ENCODE data around the gene FBLIM1. TPM values are rescaled to one million over a fixed set of nuclear protein-coding genes. Genes with fewer than 3 reads are reported as not detected.
"Not testable (repeated sequence)": the region's sequence is repeated elsewhere in the genome, so short reads cannot be mapped to it uniquely, and the experiment has no call there.

FBLIM1 gene
- total RNA-seq, 1 donor from 2014 or later = 246 TPM

DNA sequence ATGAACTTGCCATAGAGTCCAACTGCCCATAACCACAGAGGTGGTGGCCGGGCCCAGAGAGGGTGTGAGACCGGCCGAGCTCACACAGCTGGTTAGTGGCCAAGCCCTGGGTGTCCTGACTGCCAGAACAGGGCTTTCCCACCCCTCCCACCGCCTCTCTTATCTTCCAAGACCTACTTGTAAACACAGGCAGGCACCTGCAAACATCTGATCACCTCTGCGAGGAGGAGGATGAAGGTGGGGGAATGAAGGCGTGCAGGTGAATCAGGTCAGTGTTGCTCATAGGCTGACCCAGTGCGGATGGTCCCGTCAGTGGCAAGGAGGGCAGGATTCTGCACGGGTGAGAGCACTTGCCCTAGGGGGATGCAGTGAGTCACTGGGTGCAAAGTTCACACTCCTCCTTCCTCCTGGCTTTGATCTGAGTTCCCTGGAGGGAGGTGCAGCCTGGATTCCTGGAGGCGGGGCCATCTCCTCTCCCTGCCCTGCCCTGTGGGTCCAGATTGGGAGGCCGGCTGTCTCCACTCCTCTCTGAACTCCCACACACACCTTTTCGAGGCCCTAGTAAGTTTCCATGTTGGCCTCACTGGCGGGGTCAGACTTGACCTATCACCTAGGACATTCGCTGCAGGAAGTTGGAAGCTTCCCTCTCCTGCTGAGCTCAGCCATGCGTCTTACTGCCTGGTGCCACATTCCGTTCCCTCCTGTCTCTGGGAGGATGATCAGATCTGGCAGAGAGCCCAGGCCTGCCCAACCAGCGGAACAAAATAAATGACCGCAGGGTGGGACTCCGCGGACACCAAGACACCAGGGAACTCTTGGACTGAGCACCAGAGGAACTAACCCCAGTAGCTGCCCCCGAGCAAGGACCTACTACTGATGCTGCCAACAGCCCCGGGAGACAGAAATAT is 41.6 kb downstream of the FBLIM1 start:
- TF ChIP-seq, protein P1, sequence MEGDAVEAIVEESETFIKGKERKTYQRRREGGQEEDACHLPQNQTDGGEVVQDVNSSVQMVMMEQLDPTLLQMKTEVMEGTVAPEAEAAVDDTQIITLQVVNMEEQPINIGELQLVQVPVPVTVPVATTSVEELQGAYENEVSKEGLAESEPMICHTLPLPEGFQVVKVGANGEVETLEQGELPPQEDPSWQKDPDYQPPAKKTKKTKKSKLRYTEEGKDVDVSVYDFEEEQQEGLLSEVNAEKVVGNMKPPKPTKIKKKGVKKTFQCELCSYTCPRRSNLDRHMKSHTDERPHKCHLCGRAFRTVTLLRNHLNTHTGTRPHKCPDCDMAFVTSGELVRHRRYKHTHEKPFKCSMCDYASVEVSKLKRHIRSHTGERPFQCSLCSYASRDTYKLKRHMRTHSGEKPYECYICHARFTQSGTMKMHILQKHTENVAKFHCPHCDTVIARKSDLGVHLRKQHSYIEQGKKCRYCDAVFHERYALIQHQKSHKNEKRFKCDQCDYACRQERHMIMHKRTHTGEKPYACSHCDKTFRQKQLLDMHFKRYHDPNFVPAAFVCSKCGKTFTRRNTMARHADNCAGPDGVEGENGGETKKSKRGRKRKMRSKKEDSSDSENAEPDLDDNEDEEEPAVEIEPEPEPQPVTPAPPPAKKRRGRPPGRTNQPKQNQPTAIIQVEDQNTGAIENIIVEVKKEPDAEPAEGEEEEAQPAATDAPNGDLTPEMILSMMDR (conservative IDR thresholded peaks at IDR 0.05; ENCODE audit: low read depth, low read length) = no peak
- DNase-seq (ENCODE audit: low read depth) = peak; percentile 91
- H3K4me3 ChIP-seq (ENCODE audit: low read depth, low read length) = peak overlapping the region; percentile 9

DNA sequence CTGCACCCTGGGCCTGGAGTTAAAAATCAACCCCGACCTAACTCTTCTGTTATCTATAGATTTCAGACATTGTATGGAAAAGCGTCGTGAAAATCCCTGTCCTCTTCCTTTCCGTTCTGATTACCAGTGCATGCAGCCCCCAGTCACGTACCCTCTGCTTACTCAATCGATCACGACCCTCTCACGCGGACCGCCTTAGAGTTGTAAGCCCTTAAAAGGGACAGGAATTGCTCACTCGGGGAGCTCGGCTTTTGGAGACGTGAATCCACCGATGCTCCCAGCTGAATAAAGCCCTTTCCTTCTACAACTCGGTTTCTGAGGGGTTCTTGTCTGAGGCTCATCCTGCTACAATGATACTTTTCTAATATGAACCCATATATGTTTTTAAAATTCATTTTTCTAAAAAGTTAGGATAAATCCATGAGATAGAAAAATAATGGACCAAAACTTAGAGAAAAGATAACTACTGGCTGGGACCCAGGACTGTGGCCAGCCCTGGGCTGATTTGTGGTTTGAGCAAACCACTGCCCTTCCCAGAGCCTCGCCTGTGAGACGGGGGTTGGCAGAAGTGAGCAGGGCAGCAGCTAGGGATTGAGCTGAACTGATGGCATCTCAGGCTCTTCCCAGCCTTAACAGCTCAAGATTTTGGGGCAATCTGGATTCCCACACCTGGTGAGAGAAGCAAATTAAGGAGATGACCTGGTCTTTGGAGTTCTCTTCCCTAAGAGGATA is 43.8 kb downstream of the FBLIM1 start:
- no peak for DNase-seq (ENCODE audit: low read depth)
- TF ChIP-seq, protein P1 (conservative IDR thresholded peaks at IDR 0.05; ENCODE audit: low read depth, low read length) = no peak
- H3K4me3 ChIP-seq (ENCODE audit: low read depth, low read length) = no peak overlapping the region

DNA sequence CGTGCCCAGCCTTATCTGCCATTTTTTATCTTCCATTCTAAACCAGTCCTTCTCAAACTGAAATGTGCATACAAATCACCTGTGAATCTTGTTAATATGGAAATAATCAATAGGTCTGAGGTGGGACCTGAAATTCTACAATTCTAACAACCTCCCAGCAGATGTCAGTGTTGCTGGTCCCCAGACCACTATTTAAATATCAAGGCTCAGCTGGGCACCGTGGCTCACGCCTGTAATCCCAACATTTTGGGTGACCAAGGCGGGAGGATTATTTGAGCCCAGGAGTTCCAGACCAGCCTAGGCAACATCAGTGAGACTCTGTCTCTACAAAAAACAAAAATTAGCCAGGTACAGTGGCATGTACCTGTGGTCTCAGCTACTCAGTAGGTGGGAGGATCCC is 44.8 kb downstream of the FBLIM1 start:
- DNase-seq (ENCODE audit: low read depth) = no peak
- no peak overlapping the region for H3K4me3 ChIP-seq (ENCODE audit: low read depth, low read length)
- TF ChIP-seq, protein P1 (conservative IDR thresholded peaks at IDR 0.05; ENCODE audit: low read depth, low read length) = peak; percentile 57

DNA sequence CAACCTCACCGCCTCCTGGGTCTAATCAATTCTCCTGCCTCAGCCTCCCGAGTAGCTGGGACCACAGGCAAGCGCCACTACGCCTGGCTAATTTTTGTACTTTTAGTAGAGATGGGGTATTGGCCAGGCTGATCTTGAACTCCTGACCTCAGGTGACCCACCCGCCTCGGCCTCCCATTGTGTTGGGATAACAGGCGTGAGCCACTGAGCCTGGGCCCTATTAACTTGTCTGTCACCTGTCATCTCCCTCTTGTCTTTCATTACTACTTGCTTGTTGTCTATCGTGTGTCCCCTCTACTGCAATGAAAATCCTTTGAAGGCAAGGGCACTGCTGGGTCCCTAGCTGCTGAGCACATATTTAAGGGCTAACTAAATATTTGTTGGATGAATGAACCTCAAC is 45.5 kb downstream of the FBLIM1 start:
- DNase-seq (ENCODE audit: low read depth) = no peak
- no peak overlapping the region for H3K4me3 ChIP-seq (ENCODE audit: low read depth, low read length)
- TF ChIP-seq, protein P1 (conservative IDR thresholded peaks at IDR 0.05; ENCODE audit: low read depth, low read length) = no peak

DNA sequence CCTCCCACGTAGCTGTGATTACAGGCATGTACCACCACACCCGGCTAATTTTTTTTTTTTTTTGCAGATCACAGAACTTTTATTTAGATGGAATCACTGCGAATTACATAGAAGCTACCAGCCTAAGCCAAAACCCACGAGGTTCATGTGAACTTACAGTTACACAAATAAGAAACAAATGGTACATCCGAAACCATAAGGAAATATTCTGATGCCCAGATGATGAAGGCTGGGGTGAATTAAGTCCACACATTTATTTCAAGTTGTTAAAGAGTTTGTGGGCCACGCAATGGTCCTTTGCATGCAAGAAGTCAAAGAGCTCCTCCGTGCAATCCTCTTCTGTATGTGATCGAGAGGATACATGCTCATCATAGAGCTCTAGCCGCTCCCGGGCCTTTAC is 48.5 kb downstream of the FBLIM1 start:
- TF ChIP-seq, protein P1 (conservative IDR thresholded peaks at IDR 0.05; ENCODE audit: low read depth, low read length) = no peak
- no peak overlapping the region for H3K4me3 ChIP-seq (ENCODE audit: low read depth, low read length)
- DNase-seq (ENCODE audit: low read depth) = no peak

DNA sequence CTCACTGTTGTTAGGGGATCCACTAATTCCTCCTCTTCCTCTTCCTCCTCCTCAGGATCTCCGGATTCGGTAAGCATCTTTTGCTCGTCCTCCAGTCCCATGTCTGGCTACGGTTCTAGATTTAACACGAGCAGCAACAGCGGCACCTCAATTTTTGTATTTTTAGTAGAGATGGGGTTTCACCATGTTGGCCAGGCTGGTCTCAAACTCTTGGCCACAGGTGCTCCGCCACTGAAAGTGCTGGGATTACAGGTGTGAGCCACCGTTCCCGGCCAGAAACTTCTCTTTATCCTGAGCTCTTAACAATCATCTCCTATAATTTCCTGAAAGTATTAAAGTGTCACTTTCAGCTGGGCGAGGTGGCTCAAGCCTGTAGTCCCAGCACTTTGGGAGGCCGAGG is 49.0 kb downstream of the FBLIM1 start, which contains the start of gene UQCRHL:
UQCRHL (minus strand) TSS at position 101 of the 400 bp plus-strand sequence; CDS start at position 101, 0 bp downstream.
- H3K4me3 ChIP-seq (ENCODE audit: low read depth, low read length) = not testable (repeated sequence)

DNA sequence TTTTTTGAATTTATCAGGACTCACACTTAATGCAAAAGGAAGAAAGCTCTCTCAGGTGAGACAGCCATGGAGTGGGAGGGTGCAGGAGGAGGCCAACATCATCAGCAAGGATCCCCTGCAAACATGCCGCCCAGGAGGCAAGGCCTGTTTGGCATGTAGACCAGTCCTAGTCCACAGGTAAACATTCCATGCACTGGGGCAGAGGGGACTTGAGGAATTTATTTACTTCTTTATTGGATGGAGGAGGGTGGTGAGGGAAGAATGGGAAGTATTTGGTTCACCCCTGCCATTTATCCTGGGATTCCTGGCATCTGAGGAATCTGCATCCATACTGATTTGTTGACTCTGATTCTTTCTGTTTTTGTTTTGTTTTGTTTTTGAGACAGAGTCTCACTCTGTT is 50.4 kb downstream of the FBLIM1 start:
- DNase-seq (ENCODE audit: low read depth) = no peak
- TF ChIP-seq, protein P1 (conservative IDR thresholded peaks at IDR 0.05; ENCODE audit: low read depth, low read length) = no peak
- H3K4me3 ChIP-seq (ENCODE audit: low read depth, low read length) = no peak overlapping the region

More for the DNA sequence above, 49.0 kb downstream of the FBLIM1 start, which contains the start of gene UQCRHL:
- not testable (repeated sequence) for DNase-seq (ENCODE audit: low read depth)
